HG02970 (cell line): ENCODE data around the gene AGMO.

Experiments used
- ATAC-seq: cut with Tn5 transposase; IDR thresholded peaks from one replicate; pipeline ENCODE4 v1.9.1; 2021; ENCODE audit warnings: mild to moderate bottlenecking, moderate library complexity, moderate number of reproducible peaks; ENCODE audit not compliant: unreplicated experiment, low FRiP score

The AGMO gene

DNA sequence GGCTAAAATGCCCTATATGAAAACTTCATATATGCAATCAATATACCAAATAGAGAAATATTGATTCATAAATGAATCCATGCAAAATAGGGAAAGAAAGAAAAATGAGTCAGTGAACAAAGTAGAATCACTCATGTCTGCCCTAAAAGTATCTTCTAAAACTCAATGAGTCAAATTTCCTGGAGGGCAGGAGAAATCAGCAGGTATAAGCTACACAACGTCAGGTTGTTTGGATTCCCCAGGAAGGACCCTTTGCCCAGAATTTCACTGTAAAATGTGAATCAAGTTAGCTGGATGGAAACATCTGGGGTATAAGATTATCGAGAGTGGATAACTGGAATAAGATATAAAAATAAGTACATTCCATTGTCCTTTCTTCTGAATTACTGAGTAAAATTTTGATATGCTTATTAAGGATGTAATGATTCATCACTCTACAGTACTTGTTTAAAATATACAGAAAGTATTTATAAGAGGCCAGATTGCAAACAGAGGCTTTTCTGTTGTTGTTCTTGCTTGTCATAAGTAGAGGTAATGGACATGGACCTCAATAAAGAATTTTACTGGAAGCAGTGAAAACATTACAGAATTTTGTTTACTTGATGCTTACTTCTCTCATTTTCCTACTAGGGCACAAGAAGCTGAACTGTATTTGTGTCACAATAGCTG is 99.0 kb downstream of the AGMO start:
- ATAC-seq = no peak

DNA sequence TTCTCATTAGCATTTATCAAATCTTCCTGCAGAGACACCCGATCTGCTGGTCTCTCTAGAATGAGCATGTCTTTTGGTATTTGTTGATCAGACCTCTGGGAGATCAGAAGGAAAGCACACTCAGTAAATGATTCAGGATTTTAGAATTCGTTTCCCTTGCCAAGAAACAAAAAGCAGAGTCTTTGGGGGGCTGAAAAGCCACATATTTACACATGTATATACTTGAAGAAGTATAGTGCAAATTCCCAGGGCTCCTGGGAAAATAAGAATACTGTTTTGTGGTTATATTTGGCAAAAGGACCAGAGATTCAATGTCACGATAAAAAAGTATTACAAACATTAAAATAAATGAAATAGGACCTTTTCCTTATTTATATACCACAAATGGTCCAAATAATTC is 100.2 kb downstream of the AGMO start:
- no peak for ATAC-seq

DNA sequence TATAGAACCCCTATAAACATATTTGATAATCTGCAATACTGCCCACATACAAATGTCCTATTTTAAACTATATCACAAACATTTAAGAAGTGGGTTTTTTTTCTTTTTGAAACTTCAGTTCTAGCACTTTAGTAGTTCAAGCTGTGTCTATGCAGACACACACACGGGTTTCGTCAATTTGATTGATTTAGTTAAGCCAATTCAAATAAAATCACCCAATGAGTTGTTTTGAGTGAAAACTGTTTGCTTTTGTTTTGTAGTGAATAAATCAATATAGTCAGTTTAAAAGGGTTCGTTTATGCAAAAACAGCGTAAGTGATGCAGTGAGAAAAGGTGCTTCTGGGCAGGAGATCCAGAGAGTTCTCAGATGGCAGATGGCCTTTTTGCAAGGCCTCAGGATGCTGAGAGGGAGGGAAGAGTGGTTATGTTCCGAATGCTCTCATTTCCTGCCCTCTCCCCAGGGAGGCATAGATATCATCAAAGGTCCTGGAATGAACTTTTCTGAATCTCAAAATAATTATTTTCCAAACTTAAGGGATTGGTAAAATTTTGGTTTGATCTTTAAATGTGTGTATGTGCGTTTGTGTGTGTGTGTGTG is 102.7 kb downstream of the AGMO start:
- no peak for ATAC-seq

DNA sequence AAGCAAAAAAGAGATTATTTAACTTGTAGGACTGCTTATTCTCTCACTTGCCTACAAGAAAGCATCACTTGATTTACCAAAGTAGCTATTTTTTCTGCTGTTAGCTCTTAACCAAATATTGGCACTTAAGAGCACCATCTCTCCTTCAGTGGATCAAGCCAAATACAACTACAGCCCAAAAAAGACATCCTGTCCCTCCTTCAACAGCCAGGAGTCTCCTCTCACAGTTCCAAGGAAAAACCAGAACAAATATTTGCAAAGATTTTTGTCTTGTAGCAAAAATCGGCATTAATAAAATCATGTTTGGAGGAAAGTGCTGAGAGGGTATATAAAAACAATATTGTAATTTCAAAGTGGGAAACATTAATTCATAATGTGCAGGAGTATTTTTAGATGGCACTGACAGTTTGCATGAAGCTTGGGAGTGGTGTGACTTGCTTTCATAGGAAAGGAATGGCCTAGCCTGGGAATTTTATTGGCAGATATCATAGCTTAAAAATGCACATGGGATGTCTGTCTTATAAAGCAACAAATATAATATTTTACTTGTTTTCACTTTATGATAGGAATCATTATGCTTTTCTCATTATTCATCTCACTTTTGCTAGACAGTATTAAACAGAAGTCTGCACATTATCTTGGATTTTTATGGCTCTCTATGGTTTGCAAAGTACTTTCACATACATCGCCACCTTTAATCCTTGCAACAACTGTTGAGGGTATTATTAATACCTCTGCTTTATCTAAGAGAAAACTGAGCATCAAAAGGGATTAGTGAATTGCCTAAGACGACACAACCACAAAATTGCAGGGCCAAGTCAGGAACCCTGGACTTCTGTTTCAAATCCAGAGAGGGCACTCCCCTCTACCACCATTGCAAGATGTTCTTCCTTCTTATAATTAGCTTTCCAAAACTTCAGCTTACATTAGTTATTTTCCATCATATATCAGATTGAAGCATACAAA is 103.5 kb downstream of the AGMO start:
- no peak for ATAC-seq

DNA sequence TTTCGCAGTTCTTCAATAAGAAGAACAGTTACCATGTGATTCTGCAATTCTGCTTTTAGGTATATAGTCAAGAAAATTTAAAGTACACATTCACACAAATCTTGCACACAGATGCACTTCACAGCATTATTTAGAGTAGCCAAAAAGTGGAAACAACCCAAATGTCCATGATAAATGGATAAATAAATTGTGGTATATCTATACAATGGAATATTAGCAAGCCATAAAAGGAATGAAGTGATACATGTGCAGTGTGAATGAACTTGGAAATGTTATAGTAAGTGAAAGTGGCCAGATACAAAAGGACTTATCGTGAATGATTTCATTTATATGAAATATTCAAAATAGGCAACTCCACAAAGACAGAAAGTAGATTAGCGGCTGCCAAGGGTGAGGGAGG is 109.1 kb downstream of the AGMO start:
- no peak for ATAC-seq

DNA sequence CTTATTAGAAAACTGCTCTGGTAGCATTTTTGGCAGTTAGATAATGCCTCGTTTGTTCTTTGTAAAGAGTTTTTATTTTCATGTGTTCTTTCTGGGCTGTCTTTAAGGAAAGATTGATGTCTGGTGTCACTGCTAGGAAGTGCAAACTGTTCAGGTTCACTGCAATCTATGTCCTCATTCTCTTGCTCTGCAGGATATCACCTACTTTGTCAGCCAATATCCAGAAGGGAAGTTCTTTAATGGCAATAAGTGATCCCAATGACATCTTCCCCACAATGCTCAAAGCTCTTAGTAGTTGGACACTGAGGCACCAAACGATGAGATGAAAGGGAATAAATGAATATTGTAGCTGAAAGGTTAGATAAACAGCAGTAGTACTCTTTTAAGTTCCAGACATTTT is 115.1 kb downstream of the AGMO start:
- ATAC-seq = no peak

DNA sequence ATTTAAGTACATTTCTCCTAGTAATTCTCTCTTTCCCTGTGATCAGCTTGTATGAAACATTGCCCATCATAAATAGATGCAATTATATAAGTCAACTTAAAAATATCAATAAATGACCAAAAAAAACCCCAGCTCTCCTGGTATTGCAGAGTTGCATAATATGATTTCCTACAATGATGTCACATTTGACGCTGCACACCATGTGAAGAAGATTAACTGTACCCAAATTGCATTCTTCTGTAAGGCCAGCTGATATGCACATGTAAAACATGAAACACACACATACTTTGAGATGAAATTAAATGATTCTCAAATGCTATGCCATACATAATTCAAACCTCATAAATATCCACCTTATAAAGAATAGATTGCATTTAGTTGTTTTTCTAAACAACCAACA is 115.5 kb downstream of the AGMO start:
- ATAC-seq = no peak

DNA sequence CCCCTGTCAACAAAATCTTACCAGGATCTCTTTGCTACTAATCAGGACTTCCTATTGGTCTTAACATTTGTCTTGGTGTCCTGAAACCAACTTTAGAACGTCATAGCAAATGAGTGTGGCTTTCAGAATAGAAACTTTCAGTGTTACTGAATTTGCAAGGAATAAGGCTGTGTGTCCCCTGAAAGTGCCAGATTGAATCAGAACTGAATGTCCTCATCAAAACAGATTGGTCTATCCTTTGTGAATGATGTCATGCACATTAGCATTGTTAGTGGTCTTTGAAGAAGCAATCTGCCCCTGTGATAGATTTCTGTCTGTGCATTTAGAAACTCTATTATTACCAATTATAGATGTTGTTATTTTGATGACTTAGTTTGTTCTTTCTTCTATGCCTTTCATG is 119.9 kb downstream of the AGMO start:
- ATAC-seq = no peak

DNA sequence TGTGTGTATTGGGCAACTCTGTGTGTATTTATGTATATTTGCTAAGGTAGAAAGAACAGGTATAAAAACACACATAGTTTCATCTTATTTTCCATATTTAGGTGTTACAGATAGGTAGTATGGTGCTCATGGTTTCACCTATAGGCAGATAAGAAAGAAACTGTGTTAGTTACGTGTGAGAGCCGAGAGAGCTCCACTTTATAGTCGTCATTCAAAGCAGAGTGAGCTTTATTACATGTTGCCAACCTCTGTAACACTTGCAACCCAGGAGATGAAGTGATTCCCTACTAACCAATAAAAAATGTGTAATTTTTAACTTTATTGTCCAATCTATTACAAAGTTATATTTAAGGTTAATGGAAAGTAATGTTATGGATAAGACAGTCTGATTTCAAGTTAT is 121.3 kb downstream of the AGMO start:
- no peak for ATAC-seq

DNA sequence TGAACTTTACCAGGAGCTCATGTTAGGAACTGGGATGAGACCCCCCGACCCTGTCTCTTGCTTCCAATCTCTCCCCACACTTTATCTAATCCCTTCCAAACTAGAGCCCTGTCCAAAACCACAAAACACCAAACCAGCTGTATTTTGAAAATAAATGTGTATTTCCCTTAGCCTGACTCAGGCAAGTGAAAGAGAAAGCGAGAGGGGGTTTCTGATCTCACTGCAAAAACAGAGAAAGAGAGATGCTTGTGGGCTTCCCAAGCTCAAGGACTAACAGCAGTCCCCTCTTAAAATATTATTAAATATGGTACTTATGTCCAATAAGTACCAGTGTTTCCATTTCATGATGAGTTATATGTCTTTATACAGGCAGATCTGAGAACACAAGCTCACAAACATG is 122.0 kb downstream of the AGMO start:
- ATAC-seq = no peak

DNA sequence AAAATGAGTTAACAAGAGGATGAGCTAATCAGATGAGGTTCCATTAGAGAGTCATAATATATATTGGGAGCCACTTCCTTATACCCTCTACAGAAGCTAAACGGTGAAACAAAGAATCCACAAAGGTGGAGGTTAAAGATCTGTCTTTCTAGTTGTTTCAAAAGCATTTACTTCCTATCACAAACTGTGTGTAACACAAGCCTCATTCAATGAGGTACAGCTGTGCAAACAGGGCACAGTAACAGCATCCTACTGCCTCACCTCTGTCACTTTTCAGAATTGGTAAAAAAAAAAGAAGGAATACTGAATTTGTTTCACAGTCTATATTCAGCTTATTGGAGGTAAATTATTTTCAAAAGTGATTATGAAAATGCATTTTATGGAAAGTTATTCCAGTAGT is 128.7 kb downstream of the AGMO start:
- no peak for ATAC-seq

DNA sequence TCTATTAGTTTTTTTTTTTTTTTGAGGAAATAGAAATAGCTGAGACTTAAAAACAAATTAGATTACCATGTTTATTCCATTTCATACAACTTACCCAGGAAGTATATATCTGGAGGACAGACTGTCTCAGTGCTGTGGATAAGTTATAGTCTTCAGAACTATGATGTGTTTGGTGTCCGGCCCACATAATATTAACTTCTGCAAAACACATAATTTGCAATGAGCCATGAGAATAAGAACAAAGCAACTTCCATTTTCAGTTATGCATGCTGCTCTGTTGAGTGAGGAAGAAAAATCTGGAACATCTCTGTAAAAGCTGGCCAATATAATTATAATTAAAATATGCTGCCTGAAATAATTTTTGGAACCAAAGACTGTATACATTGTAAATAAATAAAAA is 130.9 kb downstream of the AGMO start:
- ATAC-seq = no peak

DNA sequence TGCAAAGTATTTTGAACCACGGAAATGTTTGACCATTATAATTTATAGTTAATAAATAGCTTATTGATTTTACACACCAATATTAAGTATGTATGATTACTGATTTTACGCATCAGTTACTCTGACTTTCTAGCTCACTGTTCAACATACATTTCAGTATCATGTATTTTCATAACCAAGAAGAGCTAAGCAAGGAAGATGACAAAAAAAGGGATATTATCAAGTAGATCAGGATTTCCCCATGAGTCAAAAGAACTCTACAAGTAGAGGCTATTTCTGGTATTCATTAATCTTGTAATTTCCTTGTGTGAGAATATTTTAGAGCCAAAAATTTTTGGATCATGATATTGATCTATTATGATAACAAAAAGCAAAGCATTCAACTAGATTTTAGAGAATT is 131.6 kb downstream of the AGMO start:
- no peak for ATAC-seq

DNA sequence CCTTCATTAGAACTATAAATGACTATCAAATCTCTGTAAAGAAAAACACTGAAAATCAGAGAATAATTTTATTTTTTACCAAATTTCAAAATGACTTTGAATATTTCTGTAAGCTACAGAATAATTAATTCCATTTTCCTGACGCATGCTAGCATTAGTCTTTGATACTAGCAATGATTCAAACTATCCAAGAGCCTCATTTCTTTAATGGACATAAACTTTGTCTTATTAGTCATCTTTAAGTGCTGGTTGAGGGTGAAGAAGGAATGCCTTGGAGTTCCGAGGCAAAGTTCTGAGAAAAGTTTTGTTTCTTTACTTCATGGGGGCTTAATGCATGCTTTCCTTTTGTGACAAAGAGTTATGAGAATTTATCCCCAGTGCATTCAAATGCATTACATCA is 137.3 kb downstream of the AGMO start:
- ATAC-seq = no peak

DNA sequence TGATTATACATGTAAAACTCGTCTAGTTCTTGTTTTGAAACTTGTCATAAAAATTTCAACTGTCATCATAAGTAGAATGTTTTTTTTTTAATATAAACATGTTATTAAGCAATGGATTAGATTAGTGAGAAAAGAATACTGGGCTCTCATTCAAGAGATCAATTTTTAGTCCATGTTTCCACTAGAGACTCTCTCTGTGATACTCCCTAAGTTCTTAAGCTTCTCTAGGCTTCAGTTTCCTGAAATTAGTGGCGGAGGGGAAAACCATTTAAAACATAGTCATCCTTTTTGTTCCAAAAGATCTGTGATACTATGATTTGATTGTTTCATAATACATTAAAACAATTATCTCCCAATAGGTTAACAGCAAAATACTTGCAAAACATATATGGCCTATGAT is 142.2 kb downstream of the AGMO start:
- ATAC-seq = no peak

DNA sequence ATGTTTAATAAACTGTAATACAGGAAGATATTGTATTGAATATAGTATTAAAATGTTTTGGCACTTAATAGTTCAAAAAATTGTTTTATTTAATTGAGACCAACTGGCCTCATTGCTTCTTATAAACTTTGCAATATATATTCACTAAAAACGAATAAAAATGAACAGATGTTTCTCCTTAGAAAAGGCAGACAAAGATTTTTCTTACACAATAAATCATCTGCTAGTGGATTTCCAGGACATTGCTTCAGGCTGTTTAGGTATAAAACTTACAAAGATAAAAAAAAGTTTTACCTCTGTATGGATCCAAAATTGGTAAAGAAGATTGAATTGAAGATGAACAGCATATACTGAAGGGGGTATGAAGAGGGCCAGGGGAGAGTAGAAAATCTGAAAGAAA is 143.6 kb downstream of the AGMO start:
- ATAC-seq = no peak

DNA sequence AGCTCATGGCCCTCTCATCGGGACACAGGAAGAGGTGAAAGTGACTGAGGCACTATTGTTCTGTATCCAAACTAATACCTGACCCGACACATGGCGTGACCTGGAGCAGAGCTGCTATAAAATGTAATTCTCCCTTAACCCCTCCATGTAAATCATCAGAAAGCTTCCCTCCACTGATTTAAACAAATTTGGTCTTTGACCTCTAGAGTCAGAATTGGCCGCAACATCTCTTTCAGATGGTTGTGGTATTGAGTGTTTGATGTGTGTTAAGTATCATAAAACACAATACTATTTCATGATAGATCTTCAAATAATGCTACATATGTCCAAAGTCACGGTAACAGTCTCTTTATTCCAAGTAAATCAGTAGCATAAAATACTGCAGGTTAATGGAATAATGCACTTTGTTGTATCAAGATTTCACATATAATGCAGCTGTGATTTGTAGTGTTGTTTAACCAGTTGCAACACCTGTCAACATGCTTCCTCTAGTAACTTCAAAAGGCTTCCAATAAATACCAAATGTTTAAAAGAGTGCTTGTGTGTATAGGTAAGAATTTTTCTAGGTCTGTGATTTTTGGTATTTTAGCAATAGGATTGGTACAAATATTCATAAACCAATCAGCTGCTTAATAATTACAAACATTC is 144.3 kb downstream of the AGMO start:
- ATAC-seq = no peak

DNA sequence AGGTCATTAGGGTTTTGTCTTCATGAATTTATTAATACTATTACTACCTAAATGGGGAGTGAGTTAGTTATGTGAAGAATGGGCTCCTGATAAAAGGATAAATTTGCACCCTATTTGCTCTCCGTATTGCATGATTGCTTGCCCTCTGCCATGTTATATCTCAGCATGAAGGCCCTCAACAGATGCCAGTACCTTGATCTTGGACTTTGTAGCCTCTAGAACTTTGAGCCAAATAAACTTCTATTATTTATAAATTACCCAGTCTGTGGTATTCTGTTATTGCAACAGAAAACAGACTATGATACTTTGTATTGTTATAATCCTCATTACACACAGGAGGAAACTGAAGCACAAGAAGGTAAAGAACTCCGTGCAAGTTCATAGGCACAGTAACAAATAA is 150.8 kb downstream of the AGMO start:
- ATAC-seq = no peak

DNA sequence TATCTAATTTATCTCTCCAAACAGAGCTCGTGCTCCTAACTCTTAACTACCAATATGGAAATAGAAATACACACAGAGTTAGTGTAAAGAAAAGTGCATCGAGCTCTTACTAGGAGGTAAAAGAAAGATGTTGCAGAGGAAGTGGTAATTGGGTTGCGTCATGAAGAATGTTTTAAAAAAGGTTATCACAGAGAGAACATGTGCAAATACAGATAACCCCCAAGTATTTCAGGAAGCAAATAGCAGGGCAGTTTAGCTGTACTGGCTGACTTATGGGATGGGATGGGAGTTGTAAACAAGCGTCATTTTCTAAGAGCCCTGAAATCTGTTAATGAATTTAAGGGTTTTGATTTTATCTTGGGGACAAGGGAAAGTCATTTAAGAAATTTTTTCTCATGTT is 153.9 kb downstream of the AGMO start:
- no peak for ATAC-seq

DNA sequence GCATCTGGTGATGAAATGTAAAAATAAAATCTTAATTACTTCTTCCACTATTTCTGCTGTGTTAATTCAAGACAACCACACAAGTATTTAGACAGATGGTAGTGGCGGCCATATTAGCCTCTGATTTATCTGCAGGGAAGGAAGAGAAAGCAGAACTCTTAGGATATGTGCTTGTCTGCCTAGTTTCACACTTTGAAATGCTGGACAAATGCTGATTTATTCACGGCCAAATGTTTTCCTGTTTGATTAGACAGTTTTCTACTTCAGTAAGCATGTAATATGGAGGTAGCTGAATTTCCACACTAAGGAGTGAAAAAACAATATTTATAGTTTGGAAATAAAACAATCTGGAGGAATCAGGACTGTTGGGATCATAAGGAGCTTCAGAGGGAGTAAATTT is 158.1 kb downstream of the AGMO start:
- ATAC-seq = no peak

DNA sequence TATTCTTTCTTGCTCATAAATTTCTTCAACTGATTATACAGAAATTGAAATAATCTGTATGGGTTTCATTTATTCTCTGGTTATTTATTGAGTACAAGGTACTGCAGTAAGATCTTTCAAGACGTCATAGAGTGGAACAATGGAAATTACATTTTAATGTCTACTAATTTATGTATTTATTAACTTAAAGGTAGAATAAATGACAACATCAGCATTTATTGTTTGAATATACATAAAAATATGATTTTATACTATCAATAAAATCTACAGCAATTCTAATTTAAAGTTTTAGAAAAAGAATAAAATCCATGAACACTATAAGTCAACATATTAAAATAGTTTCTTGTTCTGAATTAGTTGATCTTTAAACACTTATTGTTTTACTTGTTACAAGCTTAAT is 158.5 kb downstream of the AGMO start:
- ATAC-seq = no peak
